HG03175 (cell line): Measurements from ENCODE around the gene ORAI2.
A peak's percentile ranks its signal among the peaks of the same experiment; 100 is the strongest.
"Not testable (repeated sequence)": the region's sequence is repeated elsewhere in the genome, so short reads cannot be mapped to it uniquely, and the experiment has no call there.

Source experiments
- ATAC-seq: cut with Tn5 transposase; IDR thresholded peaks from one replicate; pipeline ENCODE4 v1.9.1; 2021; ENCODE audit warnings: mild to moderate bottlenecking, moderate library complexity; ENCODE audit not compliant: unreplicated experiment

ORAI2 gene

DNA sequence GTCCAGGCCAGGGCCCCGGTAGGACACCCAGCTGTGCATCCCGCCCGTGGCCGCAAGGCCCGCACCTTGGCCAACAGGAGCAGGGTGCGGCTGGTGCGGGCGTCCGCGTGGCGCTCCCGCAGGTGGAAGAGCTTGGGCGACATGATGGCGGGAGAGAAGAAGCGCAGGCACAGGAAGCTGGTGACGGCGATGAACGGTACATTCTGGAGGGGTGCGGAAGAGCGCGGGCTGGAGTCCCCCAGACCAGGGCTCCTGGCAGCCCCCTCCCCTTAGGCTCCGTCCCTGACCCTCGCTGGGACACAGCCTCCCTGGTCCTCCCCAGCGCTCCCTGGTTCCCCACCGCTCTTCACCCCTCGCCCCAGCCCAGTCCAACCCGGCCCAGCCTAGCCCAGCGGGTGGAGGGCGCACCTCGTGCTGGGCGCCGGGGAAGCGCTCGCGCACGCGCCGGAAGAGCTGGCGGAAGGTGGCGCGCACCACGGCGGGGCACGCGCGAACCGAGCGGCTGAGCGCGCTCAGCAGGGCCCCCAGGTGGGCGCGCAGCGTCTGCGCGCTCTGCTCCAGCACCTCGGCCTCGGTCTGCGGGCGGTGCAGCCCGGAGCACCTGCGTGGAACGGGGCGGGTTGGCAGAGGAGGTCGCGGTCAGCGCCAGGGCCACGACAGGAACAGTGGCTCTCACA, 61.2 kb downstream of the ORAI2 start:
- ATAC-seq, result peak; percentile 74

DNA sequence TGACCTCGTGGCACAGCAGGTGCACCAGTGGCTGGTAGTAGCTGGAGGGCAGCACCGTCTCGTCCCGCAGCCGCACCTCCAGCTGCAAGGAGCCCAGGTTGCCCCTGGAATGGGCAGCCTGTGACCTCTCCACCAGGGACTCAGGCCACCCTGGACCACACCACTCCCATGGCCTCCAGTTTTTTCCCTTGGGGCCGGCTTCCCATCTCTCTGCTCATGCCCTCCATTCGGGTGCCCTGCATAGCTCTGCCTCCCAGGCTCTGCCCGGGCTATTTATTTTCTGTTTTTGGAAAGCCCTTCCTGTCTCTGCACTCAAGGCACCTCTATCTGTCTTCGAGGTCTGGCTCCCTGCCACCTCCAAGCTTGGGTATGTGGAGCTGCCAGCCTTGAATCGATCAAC, 63.5 kb downstream of the ORAI2 start:
- not testable (repeated sequence) for ATAC-seq

DNA sequence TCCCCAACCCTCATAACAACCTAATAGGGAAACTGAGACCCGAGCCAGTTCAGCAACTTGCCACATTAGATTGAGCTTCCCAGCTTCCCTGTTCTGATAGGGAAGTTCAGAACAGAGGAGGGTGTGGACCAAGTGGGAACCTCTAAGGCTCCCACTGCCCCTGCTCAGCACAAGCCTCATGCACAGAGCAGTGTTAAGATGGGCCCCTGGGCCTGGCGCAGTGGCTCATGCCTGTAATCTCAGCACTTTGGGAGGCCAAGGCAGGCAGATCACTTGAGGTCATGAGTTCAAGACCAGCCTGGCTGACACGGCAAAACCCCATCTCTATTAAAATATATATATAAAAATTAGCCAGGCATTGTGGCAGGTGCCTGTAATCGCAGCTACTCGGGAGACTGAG, 63.9 kb downstream of the ORAI2 start:
- not testable (repeated sequence) for ATAC-seq

DNA sequence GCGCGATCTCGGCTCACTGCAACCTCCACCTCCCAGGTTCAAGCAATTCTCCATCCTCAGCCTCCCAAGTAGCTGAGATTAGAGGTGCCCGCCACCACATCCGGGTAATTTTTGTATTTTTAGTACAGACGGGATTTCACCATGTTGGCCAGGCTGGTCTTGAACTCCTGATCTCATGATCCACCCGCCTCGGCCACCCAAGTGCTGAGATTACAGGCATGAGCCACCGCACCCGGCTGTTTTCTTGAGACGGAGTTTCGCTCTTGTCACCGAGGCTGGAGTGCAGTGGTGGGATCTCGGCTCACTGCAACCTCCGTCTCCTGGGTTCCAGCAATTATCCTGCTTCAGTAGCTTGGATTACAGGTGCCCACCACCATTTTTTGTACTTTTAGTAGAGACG, 64.9 kb downstream of the ORAI2 start:
- ATAC-seq, result not testable (repeated sequence)

DNA sequence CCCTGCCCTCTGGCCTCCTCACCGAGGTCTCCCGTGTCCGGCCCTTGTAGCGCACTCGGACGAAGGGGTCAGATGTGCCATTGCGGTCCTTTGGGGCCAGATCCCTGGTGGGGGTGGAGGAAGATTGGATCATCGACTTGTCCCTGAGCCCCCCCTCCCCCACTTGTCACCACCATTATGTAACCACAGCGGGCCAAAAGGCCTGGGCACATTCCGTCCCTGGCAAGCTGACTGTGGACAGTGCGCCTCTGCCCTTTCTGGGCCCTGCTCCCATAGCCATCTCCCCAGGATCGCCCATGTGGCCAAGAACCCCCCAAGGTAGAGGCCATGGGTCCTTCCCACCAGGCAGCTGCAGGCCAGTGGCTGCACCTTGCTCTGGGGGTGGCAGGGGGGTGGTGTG, 69.8 kb downstream of the ORAI2 start:
- not testable (repeated sequence) for ATAC-seq

DNA sequence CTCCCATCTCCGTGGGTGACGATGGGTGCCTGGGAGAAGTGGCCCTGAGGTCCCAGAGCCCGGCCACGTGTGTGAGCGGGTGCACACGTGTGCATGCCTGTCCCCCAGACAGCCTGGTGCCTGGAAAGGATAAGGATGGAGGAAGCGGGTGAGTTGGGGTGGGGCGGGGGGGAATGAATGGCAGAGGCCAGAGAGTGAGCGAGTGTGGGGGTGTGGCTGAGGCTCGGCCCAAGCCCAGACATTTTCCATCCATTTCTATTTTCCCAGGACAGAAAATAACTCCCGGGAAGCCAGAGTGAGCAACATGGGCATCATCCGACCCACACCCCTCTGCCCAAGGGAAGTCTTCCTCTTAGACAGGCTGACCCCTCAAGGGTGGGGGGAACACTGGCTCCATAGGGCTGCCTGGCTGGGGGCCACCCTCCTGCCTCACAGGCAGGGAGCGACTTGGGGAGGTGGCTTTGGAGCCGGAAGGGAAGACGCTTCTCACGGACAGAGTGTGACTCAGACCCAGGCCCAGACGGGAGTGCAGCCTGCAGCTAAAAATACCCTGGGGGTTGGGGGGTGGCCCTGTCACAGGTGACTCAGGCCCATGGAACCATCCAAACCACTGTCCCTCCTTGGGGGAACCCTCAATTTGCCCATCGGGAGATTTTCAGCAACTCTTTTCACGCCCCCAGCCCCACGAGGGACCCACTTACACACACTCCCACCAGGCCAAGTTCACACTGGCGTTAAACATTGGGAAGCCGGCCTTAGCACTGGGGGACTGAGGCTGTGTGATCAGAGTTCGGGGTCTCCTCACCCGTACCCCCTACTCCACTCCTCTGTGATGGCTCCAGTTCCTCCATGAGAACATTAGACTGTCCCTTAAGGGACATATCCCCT, 72.2 kb downstream of the ORAI2 start:
- ATAC-seq, result not testable (repeated sequence)
